ENCODE measurements around the gene PSAT1.

PSAT1 gene

GRCh38 chr9:78316166-78316892, 19.4 kb downstream of the PSAT1 start:
- no peak for DNase-seq (ENCODE audit: low read depth in 2 of 2)

- no peak for DNase-seq (ENCODE audit: low read depth in 2 of 2)
These were observed 22.5 kb downstream of the PSAT1 start for GRCh38 chr9:78319197-78320029.

DNA sequence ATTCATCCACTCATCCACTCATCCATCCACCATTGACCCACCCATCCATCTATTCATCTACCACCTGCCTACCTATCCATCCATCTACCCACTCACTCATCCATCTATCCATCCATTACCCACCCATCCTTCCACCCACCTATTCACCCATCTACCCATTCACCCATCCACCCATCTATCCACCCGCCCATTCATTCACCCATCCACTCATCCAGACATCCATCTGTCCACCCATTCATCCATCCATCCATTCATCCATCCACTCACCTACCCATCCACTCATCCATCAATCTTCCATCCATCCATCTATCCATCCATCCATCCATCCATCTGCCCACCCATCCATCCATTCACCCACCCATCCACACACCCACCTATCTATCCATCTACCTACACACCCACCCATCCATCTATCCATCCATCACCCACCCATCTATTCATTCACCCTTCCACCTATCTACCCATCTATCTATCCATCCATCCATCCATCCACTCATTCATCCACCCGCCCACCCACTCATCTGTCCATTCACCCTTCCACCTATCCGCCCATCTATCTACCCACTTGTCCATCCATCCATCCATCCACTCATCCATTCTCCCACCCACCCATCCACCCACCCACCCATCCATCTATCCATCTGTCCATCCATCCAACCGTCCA, 23.2 kb downstream of the PSAT1 start:
- no peak for DNase-seq (ENCODE audit: low read depth in 2 of 2)

GRCh38 chr9:78320875-78321496, 24.1 kb downstream of the PSAT1 start:
- DNase-seq (ENCODE audit: low read depth in 2 of 2), result no peak

DNA sequence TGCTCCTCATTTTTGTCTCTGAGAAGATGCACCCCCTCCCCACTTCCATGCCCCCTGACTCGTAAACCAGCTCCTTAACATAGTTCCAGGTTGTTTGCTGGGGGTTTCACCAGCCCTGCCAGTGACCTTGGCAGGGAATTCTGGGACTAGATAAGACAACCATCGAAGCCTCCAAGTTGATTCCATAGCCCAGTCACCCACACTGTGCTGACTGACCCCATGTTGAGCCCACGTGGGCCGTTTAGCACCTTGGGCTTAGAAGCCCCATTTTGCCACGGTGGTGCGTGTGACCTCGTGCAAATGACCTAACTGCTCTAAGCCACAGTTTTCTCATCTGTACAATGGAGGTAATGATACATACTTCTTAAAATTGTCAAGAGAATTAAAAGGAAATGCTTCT, 24.6 kb downstream of the PSAT1 start:
- no peak for DNase-seq (ENCODE audit: low read depth in 2 of 2)

DNA sequence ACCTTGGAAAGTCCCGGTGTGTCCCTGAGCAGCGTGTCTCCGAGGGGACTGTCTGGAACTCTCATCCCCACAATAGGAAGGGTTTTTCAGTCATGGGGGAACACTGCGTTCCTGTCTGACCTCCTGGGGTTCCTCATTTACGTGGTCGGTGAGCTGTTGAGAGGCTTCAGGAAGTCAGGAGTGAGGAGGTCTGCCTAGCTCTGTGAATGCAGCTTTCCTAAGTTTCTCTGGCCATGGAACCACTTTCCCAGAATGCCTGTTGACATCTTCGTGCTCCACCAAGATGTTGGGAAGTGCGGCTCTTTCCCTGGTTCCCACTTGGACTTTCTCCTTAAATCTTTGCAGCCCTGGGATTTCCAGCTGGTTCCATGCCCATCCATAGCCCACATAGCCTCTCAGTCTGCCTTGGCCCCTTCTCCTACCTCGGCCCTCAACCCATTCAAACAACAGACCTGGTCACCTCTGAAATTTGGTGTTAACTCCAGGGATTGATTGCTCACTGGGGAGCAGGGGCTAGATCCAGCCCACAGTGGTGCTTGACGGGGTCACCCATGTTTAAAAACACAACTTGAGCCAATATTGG, 27.2 kb downstream of the PSAT1 start:
- no peak for DNase-seq (ENCODE audit: low read depth in 2 of 2)

DNA sequence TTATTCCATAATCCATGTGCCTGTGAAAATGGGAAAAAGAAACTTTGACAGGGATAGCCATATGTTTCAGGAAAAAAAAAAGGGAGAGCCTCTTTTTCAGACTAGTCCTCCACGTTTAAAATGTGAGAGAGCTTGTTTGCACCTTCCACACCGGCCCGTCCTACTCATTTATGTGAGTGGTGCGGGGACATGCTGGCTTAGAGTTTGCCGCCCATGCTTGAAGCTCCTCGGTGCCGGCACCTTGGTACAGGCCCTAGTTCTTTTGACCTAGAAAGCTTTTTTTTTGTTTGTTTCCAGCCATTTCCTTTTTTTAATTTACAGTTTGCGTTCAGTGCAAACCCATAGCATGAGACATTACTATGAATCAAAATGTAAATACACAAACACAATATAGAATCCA, 27.8 kb downstream of the PSAT1 start:
- DNase-seq (ENCODE audit: low read depth in 2 of 2), result no peak

GRCh38 chr9:78325343-78325742, 28.4 kb downstream of the PSAT1 start:
- DNase-seq (ENCODE audit: low read depth in 2 of 2), result no peak

GRCh38 chr9:78325846-78326360, 29.0 kb downstream of the PSAT1 start:
- DNase-seq (ENCODE audit: low read depth in 2 of 2), result no peak

GRCh38 chr9:78326564-78326963, 29.6 kb downstream of the PSAT1 start:
- DNase-seq (ENCODE audit: low read depth in 2 of 2), result no peak

DNA sequence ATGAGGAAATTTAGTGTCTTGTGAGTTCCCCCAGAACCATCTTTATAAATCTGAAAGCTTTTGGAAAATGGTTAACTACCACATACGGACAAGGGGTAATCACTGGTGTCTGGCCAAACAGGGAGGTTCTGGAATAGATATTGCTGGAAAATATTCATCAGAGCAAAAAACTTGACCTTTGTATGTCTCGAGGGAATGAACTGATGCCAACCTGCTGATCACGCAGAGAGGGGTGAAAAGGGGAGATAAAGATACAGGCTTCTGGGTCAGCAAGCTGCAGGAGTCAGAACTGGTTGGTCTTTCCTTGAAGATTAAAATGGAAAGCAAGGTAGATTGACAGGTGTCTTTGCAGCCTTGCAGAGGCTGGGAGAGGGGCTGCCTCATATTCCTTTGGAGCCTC, 35.5 kb downstream of the PSAT1 start:
- no peak for DNase-seq (ENCODE audit: low read depth in 2 of 2)

- DNase-seq (ENCODE audit: low read depth in 2 of 2), result no peak
These were observed 51.9 kb downstream of the PSAT1 start for GRCh38 chr9:78348848-78349247.

GRCh38 chr9:78351816-78352215, 54.9 kb downstream of the PSAT1 start:
- no peak for DNase-seq (ENCODE audit: low read depth in 2 of 2)

GRCh38 chr9:78354324-78354973, 57.5 kb downstream of the PSAT1 start:
- DNase-seq (ENCODE audit: low read depth in 2 of 2), result no peak

- DNase-seq (ENCODE audit: low read depth in 2 of 2), result no peak
These were observed 58.1 kb downstream of the PSAT1 start for GRCh38 chr9:78354989-78355388.

GRCh38 chr9:78356634-78357033, 59.7 kb downstream of the PSAT1 start:
- DNase-seq (ENCODE audit: low read depth in 2 of 2), result no peak

- DNase-seq (ENCODE audit: low read depth in 2 of 2), result no peak
These were observed 60.4 kb downstream of the PSAT1 start for GRCh38 chr9:78357165-78357873.

DNA sequence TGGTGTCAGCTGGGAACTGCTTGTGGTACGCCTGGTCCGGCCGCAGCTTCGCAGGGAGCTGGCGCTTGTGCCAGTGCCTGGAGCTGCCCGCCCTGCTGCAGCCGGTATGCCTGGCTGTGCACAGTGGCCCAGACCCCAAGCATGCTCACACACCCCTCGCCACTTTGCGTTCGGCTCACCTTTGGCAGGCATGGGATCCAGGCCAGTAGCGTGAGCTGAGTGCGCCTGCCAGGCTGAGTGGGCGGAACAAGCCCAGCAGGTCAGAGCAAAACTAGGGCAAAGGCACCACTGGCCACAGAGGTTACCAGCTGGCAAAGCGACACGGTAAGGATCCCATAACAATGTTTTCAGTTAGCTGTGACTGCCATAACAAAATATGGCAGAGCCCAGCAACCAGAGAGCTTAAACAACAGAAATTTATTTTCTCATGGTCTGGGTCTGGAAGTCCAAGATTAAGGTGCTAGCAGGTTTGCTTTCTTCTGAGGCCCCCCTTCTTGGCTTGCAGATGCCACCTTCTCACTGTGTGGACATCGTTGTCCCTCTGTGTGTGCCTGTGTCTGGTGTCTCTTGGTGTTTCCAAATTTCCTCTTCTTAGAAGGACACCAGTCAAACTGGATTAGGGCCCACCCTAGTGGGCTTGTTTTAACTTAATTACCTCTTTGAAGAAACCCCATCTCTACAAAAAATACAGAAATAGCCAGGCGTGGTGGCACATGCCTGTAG, 61.6 kb downstream of the PSAT1 start:
- DNase-seq (ENCODE audit: low read depth in 2 of 2), result no peak

GRCh38 chr9:78363221-78363620, 66.3 kb downstream of the PSAT1 start:
- no peak for DNase-seq (ENCODE audit: low read depth in 2 of 2)

Measured in stimulated activated CD8-positive, alpha-beta memory T cell treated with anti-CD3 and anti-CD28 coated beads, Interleukin-2, amount 100 ng/mL, for 48 hours (primary cell).